Measurements from ENCODE around the gene CCL24. TPM values are rescaled to one million over a fixed set of nuclear protein-coding genes. Genes with fewer than 3 reads are reported as not detected.
"Not testable (repeated sequence)": the region's sequence is repeated elsewhere in the genome, so short reads cannot be mapped to it uniquely, and the experiment has no call there.

The CCL24 gene
- total RNA-seq, 1 experiment from 2014 or later: not detected

- DNase-seq (ENCODE audit: low spot score): no peak
These were observed 7.1 kb upstream of the CCL24 start for GRCh38 chr7:75820688-75821087.

GRCh38 chr7:75819711-75820110 lies 6.1 kb upstream of the CCL24 start:
- no peak for DNase-seq (ENCODE audit: low spot score)

GRCh38 chr7:75818472-75818871 lies 4.9 kb upstream of the CCL24 start:
- no peak for DNase-seq (ENCODE audit: low spot score)

GRCh38 chr7:75817116-75817515 lies 3.5 kb upstream of the CCL24 start:
- no peak for DNase-seq (ENCODE audit: low spot score)

GRCh38 chr7:75815418-75816064 lies 1.9 kb upstream of the CCL24 start:
- no peak for DNase-seq (ENCODE audit: low spot score)

GRCh38 chr7:75814407-75814947 lies 871 bp upstream of the CCL24 start:
- DNase-seq (ENCODE audit: low spot score): no peak

GRCh38 chr7:75813084-75813483 lies 522 bp downstream of the CCL24 start:
- no peak for DNase-seq (ENCODE audit: low spot score)

- no peak for DNase-seq (ENCODE audit: low spot score)
These were observed 1.5 kb downstream of the CCL24 start for GRCh38 chr7:75811894-75812678.

GRCh38 chr7:75809396-75809795 lies 4.2 kb downstream of the CCL24 start:
- no peak for DNase-seq (ENCODE audit: low spot score)

GRCh38 chr7:75808106-75808505 lies 5.5 kb downstream of the CCL24 start:
- DNase-seq (ENCODE audit: low spot score): no peak

- DNase-seq (ENCODE audit: low spot score): no peak
These were observed 6.2 kb downstream of the CCL24 start for GRCh38 chr7:75807452-75807851.

- DNase-seq (ENCODE audit: low spot score): no peak
These were observed 6.9 kb downstream of the CCL24 start for GRCh38 chr7:75806560-75807307.

GRCh38 chr7:75804705-75805104 lies 8.9 kb downstream of the CCL24 start:
- no peak for DNase-seq (ENCODE audit: low spot score)

GRCh38 chr7:75804004-75804403 lies 9.6 kb downstream of the CCL24 start:
- DNase-seq (ENCODE audit: low spot score): no peak

- DNase-seq (ENCODE audit: low spot score): no peak
These were observed 11.1 kb downstream of the CCL24 start for GRCh38 chr7:75802552-75802821.

GRCh38 chr7:75798770-75799169 lies 14.8 kb downstream of the CCL24 start:
- no peak for DNase-seq (ENCODE audit: low spot score)

- DNase-seq (ENCODE audit: low spot score): no peak
These were observed 17.2 kb downstream of the CCL24 start for GRCh38 chr7:75796420-75796819.

GRCh38 chr7:75795831-75796285 lies 17.7 kb downstream of the CCL24 start:
- DNase-seq (ENCODE audit: low spot score): no peak

GRCh38 chr7:75793676-75794075 lies 19.9 kb downstream of the CCL24 start:
- no peak for DNase-seq (ENCODE audit: low spot score)

- DNase-seq (ENCODE audit: low spot score): not testable (repeated sequence)
These were observed 21.0 kb downstream of the CCL24 start for GRCh38 chr7:75792567-75792966.

GRCh38 chr7:75789361-75789924 lies 24.2 kb downstream of the CCL24 start:
- no peak for DNase-seq (ENCODE audit: low spot score)
